Measurements from ENCODE around the gene SH3TC1.

SH3TC1 gene

DNA sequence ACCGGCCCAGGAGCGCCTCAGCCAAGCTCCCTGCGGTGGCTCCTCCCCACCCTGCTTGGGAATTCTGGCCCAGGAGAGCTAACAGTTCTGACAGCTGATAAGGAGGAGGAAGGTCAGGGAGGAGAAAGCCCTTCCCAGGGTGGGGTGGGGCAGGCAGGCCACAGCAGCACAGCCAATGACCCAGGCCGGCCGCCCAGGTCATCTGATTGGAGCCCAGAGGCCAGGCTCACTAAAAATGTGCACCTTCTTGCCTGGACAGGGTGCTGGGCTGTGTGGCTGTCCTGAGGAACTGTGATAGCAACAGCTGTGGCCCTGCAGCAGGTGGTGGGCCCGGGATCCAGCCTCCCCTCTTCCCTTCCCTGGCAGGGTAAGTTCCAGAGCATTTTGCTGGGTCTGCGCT lies 17.2 kb upstream of the SH3TC1 start:
- no peaks in the 10 kb centered on the region for H3K9me2 ChIP-seq (replicated peaks; ENCODE audit: control insufficient read depth, low read length)
- no peak for TF ChIP-seq EZH2phosphoT487 (IDR thresholded peaks at IDR 0.05; ENCODE audit: borderline replicate concordance, low read length)
- TF ChIP-seq, protein P1, sequence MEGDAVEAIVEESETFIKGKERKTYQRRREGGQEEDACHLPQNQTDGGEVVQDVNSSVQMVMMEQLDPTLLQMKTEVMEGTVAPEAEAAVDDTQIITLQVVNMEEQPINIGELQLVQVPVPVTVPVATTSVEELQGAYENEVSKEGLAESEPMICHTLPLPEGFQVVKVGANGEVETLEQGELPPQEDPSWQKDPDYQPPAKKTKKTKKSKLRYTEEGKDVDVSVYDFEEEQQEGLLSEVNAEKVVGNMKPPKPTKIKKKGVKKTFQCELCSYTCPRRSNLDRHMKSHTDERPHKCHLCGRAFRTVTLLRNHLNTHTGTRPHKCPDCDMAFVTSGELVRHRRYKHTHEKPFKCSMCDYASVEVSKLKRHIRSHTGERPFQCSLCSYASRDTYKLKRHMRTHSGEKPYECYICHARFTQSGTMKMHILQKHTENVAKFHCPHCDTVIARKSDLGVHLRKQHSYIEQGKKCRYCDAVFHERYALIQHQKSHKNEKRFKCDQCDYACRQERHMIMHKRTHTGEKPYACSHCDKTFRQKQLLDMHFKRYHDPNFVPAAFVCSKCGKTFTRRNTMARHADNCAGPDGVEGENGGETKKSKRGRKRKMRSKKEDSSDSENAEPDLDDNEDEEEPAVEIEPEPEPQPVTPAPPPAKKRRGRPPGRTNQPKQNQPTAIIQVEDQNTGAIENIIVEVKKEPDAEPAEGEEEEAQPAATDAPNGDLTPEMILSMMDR (IDR thresholded peaks at IDR 0.05; ENCODE audit: low read depth, low read length, poor library complexity, severe bottlenecking): no peak
- H3K36me3 ChIP-seq (ENCODE audit: control insufficient read depth, low read length): no peaks in the 10 kb centered on the region
- no peak overlapping the region for H3K27ac ChIP-seq (ENCODE audit: low read depth, low read length)
- no peaks in the 10 kb centered on the region for H3K9me3 ChIP-seq (ENCODE audit: control insufficient read depth, insufficient read depth, low read length)
- H3F3A ChIP-seq (ENCODE audit: control insufficient read depth, insufficient read depth): no peaks in the 10 kb centered on the region
- no peak overlapping the region for H3K4me2 ChIP-seq (ENCODE audit: low read length)
- no peaks in the 10 kb centered on the region for H4K20me1 ChIP-seq (ENCODE audit: control insufficient read depth, insufficient read depth, low read depth, low read length)
- peaks cover 5% of the 10 kb centered on the region for H3K27me3 ChIP-seq (ENCODE audit: control insufficient read depth, low read length)
- H3K4me3 ChIP-seq (ENCODE audit: low read length): no peak overlapping the region
- H3K4me1 ChIP-seq (ENCODE audit: control insufficient read depth, low read length): peaks cover 7% of the 10 kb centered on the region
- H3K79me2 ChIP-seq (ENCODE audit: control insufficient read depth, low read length): no peaks in the 10 kb centered on the region

DNA sequence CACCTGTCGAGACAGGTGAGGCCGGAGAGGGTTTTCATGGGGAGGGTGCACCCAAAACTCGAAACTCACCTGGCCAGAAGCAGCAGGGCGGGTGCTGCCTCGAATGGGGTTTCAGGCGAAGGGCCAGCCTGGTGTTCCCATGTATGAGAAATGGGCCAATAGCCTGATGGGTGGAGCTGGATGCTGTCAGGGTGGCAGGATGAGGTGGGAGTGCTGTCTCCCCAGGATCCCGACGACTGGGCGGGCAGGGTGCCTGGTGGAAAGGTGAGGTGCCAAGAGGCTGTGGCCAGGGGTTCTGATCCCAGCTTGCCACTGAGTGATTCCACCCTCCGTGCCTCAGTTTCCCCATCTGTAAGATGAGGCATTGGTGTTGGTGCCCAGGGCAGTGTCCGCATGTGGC lies 16.8 kb upstream of the SH3TC1 start:
- Histone ChIP-seq H3K79me2 (ENCODE audit: control insufficient read depth, low read length) (no peaks in the 10 kb centered on the region), H3K27ac (ENCODE audit: low read depth, low read length) (no peak overlapping the region), H3F3A (ENCODE audit: control insufficient read depth, insufficient read depth) (no peaks in the 10 kb centered on the region), H3K36me3 (ENCODE audit: control insufficient read depth, low read length) (no peaks in the 10 kb centered on the region), H3K4me1 (ENCODE audit: control insufficient read depth, low read length) (peaks cover 2% of the 10 kb centered on the region), H3K4me3 (ENCODE audit: low read length) (no peak overlapping the region), H3K9me3 (ENCODE audit: control insufficient read depth, insufficient read depth, low read length) (no peaks in the 10 kb centered on the region), H3K9me2 (replicated peaks; ENCODE audit: control insufficient read depth, low read length) (no peaks in the 10 kb centered on the region), H3K4me2 (ENCODE audit: low read length) (no peak overlapping the region), H3K27me3 (ENCODE audit: control insufficient read depth, low read length) (peaks cover 8% of the 10 kb centered on the region), H4K20me1 (ENCODE audit: control insufficient read depth, insufficient read depth, low read depth, low read length) (no peaks in the 10 kb centered on the region)
- no peak for TF ChIP-seq EZH2phosphoT487 (IDR thresholded peaks at IDR 0.05; ENCODE audit: borderline replicate concordance, low read length)
- TF ChIP-seq, protein P1 (IDR thresholded peaks at IDR 0.05; ENCODE audit: low read depth, low read length, poor library complexity, severe bottlenecking): no peak

DNA sequence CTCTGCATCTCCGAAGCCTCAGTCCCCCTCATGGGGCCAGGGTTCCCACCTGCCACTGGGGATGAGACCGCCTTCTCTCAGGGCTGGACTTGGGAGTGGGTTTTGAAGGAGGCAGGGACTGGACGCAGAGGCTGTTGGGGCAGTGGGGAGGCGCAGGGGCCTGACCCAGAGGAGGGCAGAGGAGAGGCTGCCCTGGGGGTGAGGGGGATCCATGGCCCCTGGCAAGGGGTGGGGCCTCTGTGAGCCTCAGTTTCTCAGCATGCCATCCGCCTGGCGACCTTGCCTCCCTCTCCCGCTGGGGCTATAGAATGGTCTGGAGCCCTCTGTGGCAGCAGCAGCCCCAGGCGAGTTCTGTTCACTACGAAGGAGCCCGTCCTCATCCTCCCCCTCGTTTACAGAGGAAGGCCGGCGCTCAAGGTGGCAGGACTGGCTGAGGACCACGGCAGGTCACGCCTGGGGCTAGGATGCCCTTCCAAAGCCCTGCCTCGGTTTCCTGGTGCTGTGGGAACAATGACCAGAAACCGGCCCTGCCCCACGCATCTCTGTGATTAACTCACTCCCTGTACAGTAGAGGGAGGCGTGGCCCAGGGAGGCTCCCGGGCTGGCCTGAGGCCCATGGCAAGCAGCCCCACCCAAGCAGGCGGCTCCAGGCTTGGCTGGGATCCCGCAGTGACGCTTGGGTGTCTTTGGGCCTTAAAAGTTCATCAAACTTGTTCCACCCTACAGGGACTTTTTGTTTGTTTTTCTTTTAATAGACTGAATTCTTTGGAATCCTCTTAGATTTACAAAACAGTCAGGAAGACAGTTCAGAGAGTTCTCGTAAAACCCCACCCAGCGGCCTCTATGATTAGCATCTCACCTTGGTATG lies 16.0 kb upstream of the SH3TC1 start:
- H3K9me3 ChIP-seq (ENCODE audit: control insufficient read depth, insufficient read depth, low read length): no peaks in the 10 kb centered on the region
- H3K9me2 ChIP-seq (replicated peaks; ENCODE audit: control insufficient read depth, low read length): no peaks in the 10 kb centered on the region
- no peak for TF ChIP-seq EZH2phosphoT487 (IDR thresholded peaks at IDR 0.05; ENCODE audit: borderline replicate concordance, low read length)
- TF ChIP-seq, protein P1 (IDR thresholded peaks at IDR 0.05; ENCODE audit: low read depth, low read length, poor library complexity, severe bottlenecking): no peak
- no peaks in the 10 kb centered on the region for H3F3A ChIP-seq (ENCODE audit: control insufficient read depth, insufficient read depth)
- no peaks in the 10 kb centered on the region for H3K4me1 ChIP-seq (ENCODE audit: control insufficient read depth, low read length)
- no peak overlapping the region for H3K4me3 ChIP-seq (ENCODE audit: low read length)
- peaks cover 8% of the 10 kb centered on the region for H3K27me3 ChIP-seq (ENCODE audit: control insufficient read depth, low read length)
- H3K79me2 ChIP-seq (ENCODE audit: control insufficient read depth, low read length): no peaks in the 10 kb centered on the region
- no peaks in the 10 kb centered on the region for H3K36me3 ChIP-seq (ENCODE audit: control insufficient read depth, low read length)
- no peak overlapping the region for H3K4me2 ChIP-seq (ENCODE audit: low read length)
- H4K20me1 ChIP-seq (ENCODE audit: control insufficient read depth, insufficient read depth, low read depth, low read length): no peaks in the 10 kb centered on the region
- H3K27ac ChIP-seq (ENCODE audit: low read depth, low read length): no peak overlapping the region
